ENCODE measurements around the gene NHLH2. TPM values are rescaled to one million over a fixed set of nuclear protein-coding genes. Genes with fewer than 3 reads are reported as not detected.

The NHLH2 gene
- total RNA-seq, 6 experiments from 2014 or later: not detected

DNA sequence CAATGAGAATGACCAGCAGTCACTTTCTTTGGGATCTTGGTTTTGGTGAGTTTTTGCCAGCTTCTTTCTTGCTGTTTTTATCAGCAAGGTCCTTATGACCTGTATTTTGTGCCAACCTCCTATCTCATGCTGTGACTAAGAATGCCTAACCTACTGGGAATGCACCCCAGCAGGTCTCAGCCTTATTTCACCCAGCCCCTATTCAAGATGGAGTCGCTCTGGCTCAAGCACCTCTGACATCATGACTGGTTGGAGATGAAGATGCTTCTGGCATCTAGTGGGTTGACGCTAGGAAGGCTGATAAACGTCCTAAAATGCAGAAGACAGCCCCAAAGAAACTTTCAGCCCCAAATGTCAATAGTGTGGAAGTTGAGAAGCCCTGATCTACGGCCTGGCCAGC is 33.6 kb upstream of the NHLH2 start:
- DNase-seq (no peak), ATAC-seq (no peak)
- Histone ChIP-seq H3K36me3 (no peaks in the 10 kb centered on the region), H3K27me3 (no peaks in the 10 kb centered on the region), H3K4me1 (no peaks in the 10 kb centered on the region), H3K9me3 (no peaks in the 10 kb centered on the region), H3K27ac (no peak overlapping the region), H3K4me3 (no peak overlapping the region)
- intact Hi-C loops (cut with DNase I): no loop called here
- WGBS (ENCODE audit: insufficient coverage, low coverage, low lambda C conversion rate, missing lambda C conversion rate): 58% methylated on average over 3 of the region's 4 CpGs
- no peak for TF ChIP-seq POLR2A (IDR thresholded peaks at IDR 0.05)
- TF ChIP-seq, protein P1, sequence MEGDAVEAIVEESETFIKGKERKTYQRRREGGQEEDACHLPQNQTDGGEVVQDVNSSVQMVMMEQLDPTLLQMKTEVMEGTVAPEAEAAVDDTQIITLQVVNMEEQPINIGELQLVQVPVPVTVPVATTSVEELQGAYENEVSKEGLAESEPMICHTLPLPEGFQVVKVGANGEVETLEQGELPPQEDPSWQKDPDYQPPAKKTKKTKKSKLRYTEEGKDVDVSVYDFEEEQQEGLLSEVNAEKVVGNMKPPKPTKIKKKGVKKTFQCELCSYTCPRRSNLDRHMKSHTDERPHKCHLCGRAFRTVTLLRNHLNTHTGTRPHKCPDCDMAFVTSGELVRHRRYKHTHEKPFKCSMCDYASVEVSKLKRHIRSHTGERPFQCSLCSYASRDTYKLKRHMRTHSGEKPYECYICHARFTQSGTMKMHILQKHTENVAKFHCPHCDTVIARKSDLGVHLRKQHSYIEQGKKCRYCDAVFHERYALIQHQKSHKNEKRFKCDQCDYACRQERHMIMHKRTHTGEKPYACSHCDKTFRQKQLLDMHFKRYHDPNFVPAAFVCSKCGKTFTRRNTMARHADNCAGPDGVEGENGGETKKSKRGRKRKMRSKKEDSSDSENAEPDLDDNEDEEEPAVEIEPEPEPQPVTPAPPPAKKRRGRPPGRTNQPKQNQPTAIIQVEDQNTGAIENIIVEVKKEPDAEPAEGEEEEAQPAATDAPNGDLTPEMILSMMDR (IDR thresholded peaks at IDR 0.05): no peak

DNA sequence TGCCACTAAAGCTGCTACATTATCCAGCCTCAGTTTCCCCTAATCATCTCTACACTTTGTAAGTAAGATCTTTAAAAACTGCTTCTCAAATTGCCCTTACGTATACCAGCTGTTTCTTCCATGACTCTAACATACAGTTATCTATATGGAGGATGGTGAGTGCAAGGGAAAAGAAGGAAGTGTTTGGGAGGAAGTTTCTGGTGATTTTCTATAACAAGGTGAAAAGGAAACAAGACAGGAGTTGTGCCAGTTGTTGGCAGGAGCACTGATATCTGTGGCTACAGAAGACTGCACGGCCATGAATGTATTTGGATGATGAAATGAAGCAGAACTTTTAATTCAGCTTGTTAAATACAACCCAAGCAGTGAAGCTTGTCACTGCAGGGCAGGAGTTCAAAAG is 32.3 kb upstream of the NHLH2 start:
- Histone ChIP-seq H3K27ac (no peak overlapping the region), H3K4me1 (no peaks in the 10 kb centered on the region), H3K27me3 (no peaks in the 10 kb centered on the region), H3K9me3 (no peaks in the 10 kb centered on the region), H3K36me3 (no peaks in the 10 kb centered on the region), H3K4me3 (no peak overlapping the region)
- DNase-seq (no peak), ATAC-seq (no peak)
- WGBS (ENCODE audit: insufficient coverage, low coverage, low lambda C conversion rate, missing lambda C conversion rate): 24% methylated on average over 2 of the region's 2 CpGs
- TF ChIP-seq, protein P1 (IDR thresholded peaks at IDR 0.05): no peak
- no peak for TF ChIP-seq POLR2A (IDR thresholded peaks at IDR 0.05)
- intact Hi-C loops (cut with DNase I): no loop called here

DNA sequence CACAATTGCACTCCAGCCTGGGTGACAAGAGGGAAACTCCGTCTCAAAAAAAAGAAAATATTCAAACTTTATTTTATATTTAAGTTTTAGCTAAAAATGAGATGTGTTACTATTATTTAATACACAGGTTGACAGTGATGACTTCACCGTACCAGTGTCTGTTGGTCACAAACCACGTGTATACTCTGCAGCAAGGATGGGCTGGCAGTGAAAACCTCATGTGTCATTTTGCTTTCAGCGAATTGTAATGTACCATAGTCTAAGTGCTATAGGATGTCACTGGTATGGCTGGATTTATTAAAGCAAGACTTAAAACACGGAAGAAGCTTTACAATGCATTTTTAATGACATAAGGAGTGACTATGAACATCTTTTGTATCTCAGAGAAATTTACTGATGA is 28.1 kb upstream of the NHLH2 start:
- TF ChIP-seq, protein P1 (IDR thresholded peaks at IDR 0.05): no peak
- no peak for TF ChIP-seq POLR2A (IDR thresholded peaks at IDR 0.05)
- Histone ChIP-seq H3K4me3 (no peak overlapping the region), H3K9me3 (no peaks in the 10 kb centered on the region), H3K4me1 (no peaks in the 10 kb centered on the region), H3K36me3 (no peaks in the 10 kb centered on the region), H3K27ac (no peak overlapping the region), H3K27me3 (no peaks in the 10 kb centered on the region)
- ATAC-seq (no peak), DNase-seq (no peak)
- intact Hi-C loops (cut with DNase I): no loop called here
- 48% methylated on average over 5 of the region's 5 CpGs for WGBS (ENCODE audit: insufficient coverage, low coverage, low lambda C conversion rate, missing lambda C conversion rate)

DNA sequence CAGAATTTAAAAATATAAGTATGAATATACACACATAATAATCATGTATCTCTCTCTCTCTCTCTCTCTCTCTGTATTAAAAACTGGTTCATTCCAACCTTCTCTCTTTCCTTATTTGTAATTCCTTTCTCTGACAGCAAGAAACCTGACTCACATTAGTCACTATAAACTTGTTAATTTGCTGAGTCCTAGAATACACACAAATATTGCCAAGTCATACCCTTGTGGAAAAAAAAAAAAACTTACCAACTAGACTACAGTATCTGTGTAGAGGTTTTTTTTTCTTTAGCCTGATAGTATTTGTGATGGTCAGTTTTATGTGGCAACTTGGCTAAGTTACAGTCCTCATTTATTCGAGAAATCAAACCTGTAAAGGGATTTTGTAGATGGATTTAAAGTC is 26.3 kb upstream of the NHLH2 start:
- no peaks in the 10 kb centered on the region for H3K36me3 ChIP-seq
- H3K4me3 ChIP-seq: no peak overlapping the region
- WGBS (ENCODE audit: insufficient coverage, low coverage, low lambda C conversion rate, missing lambda C conversion rate): 63% methylated on average over 1 of the region's 1 CpG
- H3K9me3 ChIP-seq: no peaks in the 10 kb centered on the region
- TF ChIP-seq POLR2A (IDR thresholded peaks at IDR 0.05): no peak
- TF ChIP-seq, protein P1 (IDR thresholded peaks at IDR 0.05): no peak
- intact Hi-C loops (cut with DNase I): no loop called here
- ATAC-seq (no peak), DNase-seq (no peak)
- no peaks in the 10 kb centered on the region for H3K27me3 ChIP-seq
- no peaks in the 10 kb centered on the region for H3K4me1 ChIP-seq
- H3K27ac ChIP-seq: no peak overlapping the region

Data from right lobe of liver (tissue), 6 donors.